HCT116 (cell line): Measurements from ENCODE around the gene COX6B2. TPM values are rescaled to one million over a fixed set of nuclear protein-coding genes. Genes with fewer than 3 reads are reported as not detected.

Experiments used
- ATAC-seq: fragments of 200-7000 bp; cut with Tn5 transposase; 2 replicates; pipeline ENCODE4 v1.9.1; 2020; ENCODE audit warnings: mild to moderate bottlenecking, moderate library complexity
- BruUV-seq: library from RNA; stranded (reverse); fragments of 400-500 nt; replicated peaks from 2 replicates; lab custom pipeline; 2021; lab: Mats Ljungman, UMichigan
- CTCF ChIA-PET: fragments of 300-600 bp; sonication (Branson Sonifier 250); formaldehyde crosslinking; loops from one replicate; lab custom pipeline; 2021; ENCODE audit warnings: antibody characterized with exemption; lab: Charles Lee
- POLR2A ChIA-PET: fragments of 300-600, 350-600 bp; sonication (Branson Sonifier 250); formaldehyde crosslinking; loops from one replicate; lab custom pipeline; 2021; ENCODE audit warnings: antibody characterized with exemption; lab: Charles Lee
- RAD21 ChIA-PET, 2 experiments: fragments of 300-600 bp; sonication (Branson Sonifier 250); formaldehyde crosslinking; loops; one replicate each; lab custom pipeline; 2023; ENCODE audit warnings: low total read pairs in 2 of 2; ENCODE audit not compliant: uncharacterized antibody in 2 of 2, unreplicated experiment in 2 of 2, low non-redundant PET in 1 of 2; lab: Charles Lee
- DNase-seq: peaks from one replicate; pipeline ENCODE4 v3.0.0-alpha.2; 2010; ENCODE audit warnings: low read depth, low spot score
- H2AFZ ChIP-seq: fragments of 200-600 bp; shearing (Covaris generic), sonication (generic); 2 replicates; pipeline ENCODE4 v1.6.1; 2017; ENCODE audit warnings: low read depth, mixed run types, mixed read lengths, antibody characterized with exemption, low read length; ENCODE audit not compliant: poor library complexity, severe bottlenecking
- H3K27ac ChIP-seq: 2 replicates; pipeline ENCODE4 v1.5.1; 2012; ENCODE audit warnings: low read depth, low read length
- H3K27me3 ChIP-seq: fragments of 200-600 bp; sonication (generic); 2 replicates; pipeline ENCODE4 v1.6.1; 2016; ENCODE audit warnings: mixed run types, low read length, mixed read lengths; ENCODE audit not compliant: insufficient read depth
- H3K36me3 ChIP-seq, 2 experiments: fragments of 200-500 bp in 1 of 2; fragments of 200-600 bp in 1 of 2; sonication (Bioruptor generic) in 1 of 2; sonication (generic) in 1 of 2; 2 replicates each; pipeline versions ENCODE4 v1.5.1 to v1.6.1; 2014 to 2016; ENCODE audit warnings: low read length in 2 of 2, inconsistent platforms in 1 of 2, mixed read lengths in 1 of 2, mixed run types in 1 of 2; ENCODE audit not compliant: insufficient read depth in 2 of 2, control insufficient read depth in 1 of 2
- H3K4me1 ChIP-seq, 2 experiments: fragments of 200-600 bp in 1 of 2; sonication (generic) in 1 of 2; 2 replicates each; pipeline versions ENCODE4 v1.5.1 to v1.6.1; 2012 to 2017; ENCODE audit warnings: low read length in 2 of 2, inconsistent platforms in 1 of 2, mild to moderate bottlenecking in 1 of 2, mixed read lengths in 1 of 2, mixed run types in 1 of 2, moderate library complexity in 1 of 2; ENCODE audit not compliant: insufficient read depth in 2 of 2, control insufficient read depth in 1 of 2
- H3K4me2 ChIP-seq: fragments of 200-600 bp; sonication (generic); 2 replicates; pipeline ENCODE4 v1.6.1; 2017; ENCODE audit warnings: mixed run types, low read length, mixed read lengths
- H3K4me3 ChIP-seq, 2 experiments: fragments of 200-600 bp in 1 of 2; sonication (generic) in 1 of 2; replicated peaks in 1 of 2; 2 replicates each; pipeline ENCODE4 v1.5.1; 2011 to 2016; ENCODE audit warnings: low read length in 2 of 2, control low read depth in 1 of 2, low read depth in 1 of 2, mild to moderate bottlenecking in 1 of 2, mixed read lengths in 1 of 2, mixed run types in 1 of 2
- H3K79me2 ChIP-seq: fragments of 200-600 bp; sonication (generic); 2 replicates; pipeline ENCODE4 v1.6.1; 2017; ENCODE audit warnings: mild to moderate bottlenecking, mixed run types, low read length, moderate library complexity, mixed read lengths; ENCODE audit not compliant: insufficient read depth
- H3K9ac ChIP-seq: fragments of 200-600 bp; sonication (generic); 2 replicates; pipeline ENCODE4 v1.6.1; 2016; ENCODE audit warnings: low read length, mixed read lengths
- H3K9me2 ChIP-seq: fragments of 200-600 bp; sonication (generic), shearing (Covaris generic); 2 replicates; pipeline ENCODE4 v1.6.1; 2017; ENCODE audit warnings: mixed run types, mild to moderate bottlenecking, moderate library complexity; ENCODE audit not compliant: insufficient read depth
- H3K9me3 ChIP-seq, 2 experiments: fragments of 200-500 bp in 1 of 2; fragments of 200-600 bp in 1 of 2; sonication (Bioruptor generic) in 1 of 2; sonication (generic) in 1 of 2; 2 replicates each; pipeline ENCODE4 v1.6.1; 2014 to 2017; ENCODE audit warnings: low read length in 2 of 2, mixed read lengths in 2 of 2, inconsistent platforms in 1 of 2, low read depth in 1 of 2, mild to moderate bottlenecking in 1 of 2, mixed run types in 1 of 2, moderate library complexity in 1 of 2; ENCODE audit not compliant: control insufficient read depth in 1 of 2, insufficient read depth in 1 of 2
- H4K20me1 ChIP-seq: fragments of 200-600 bp; sonication (generic), shearing (Covaris generic); 2 replicates; pipeline ENCODE4 v1.6.1; 2017; ENCODE audit warnings: mixed run types, mild to moderate bottlenecking, moderate library complexity; ENCODE audit not compliant: insufficient read depth
- ATF3 ChIP-seq: IDR thresholded peaks from 2 replicates; pipeline ENCODE4 v1.6.1; 2012
- CBX3 ChIP-seq: IDR thresholded peaks from 2 replicates; pipeline ENCODE4 v1.6.1; 2012; ENCODE audit warnings: low read depth
- CEBPB ChIP-seq: IDR thresholded peaks from 2 replicates; pipeline ENCODE4 v1.6.1; 2012; ENCODE audit warnings: low read depth
- EGR1 ChIP-seq: IDR thresholded peaks from 2 replicates; pipeline ENCODE4 v1.6.1; 2012; ENCODE audit warnings: low read depth
- EZH2 ChIP-seq: fragments of 200-600 bp; sonication (generic); IDR thresholded peaks from 2 replicates; pipeline ENCODE4 v1.6.1; 2017; ENCODE audit warnings: antibody characterized with exemption, mixed run types
- EZH2phosphoT487 ChIP-seq: fragments of 200-600 bp; IDR thresholded peaks from 2 replicates; pipeline ENCODE4 v1.6.1; 2018; ENCODE audit warnings: antibody characterized with exemption, borderline replicate concordance
- FOSL1 ChIP-seq: IDR thresholded peaks from 2 replicates; pipeline ENCODE4 v1.6.1; 2012; ENCODE audit warnings: low read depth
- JUND ChIP-seq: IDR thresholded peaks from 2 replicates; pipeline ENCODE4 v1.6.1; 2012
- MAX ChIP-seq: IDR thresholded peaks from 2 replicates; pipeline ENCODE4 v1.6.1; 2012
- POLR2A ChIP-seq: IDR thresholded peaks from 2 replicates; pipeline ENCODE4 v1.7.0; 2011; ENCODE audit warnings: borderline replicate concordance; ENCODE audit not compliant: insufficient read depth, insufficient read length; ENCODE audit errors: extremely low read depth
- POLR2AphosphoS5 ChIP-seq: IDR thresholded peaks from 2 replicates; pipeline ENCODE4 v1.6.1; 2011; ENCODE audit warnings: mild to moderate bottlenecking, low read depth, low read length, moderate library complexity
- RAD21 ChIP-seq: IDR thresholded peaks from 2 replicates; pipeline ENCODE4 v1.6.1; 2012; ENCODE audit warnings: low read depth, mild to moderate bottlenecking
- SIN3A ChIP-seq: IDR thresholded peaks from 2 replicates; pipeline ENCODE4 v1.6.1; 2012; ENCODE audit warnings: low read depth
- SP1 ChIP-seq: IDR thresholded peaks from 2 replicates; pipeline ENCODE4 v1.6.1; 2012; ENCODE audit warnings: low read depth
- SRF ChIP-seq: IDR thresholded peaks from 2 replicates; pipeline ENCODE4 v1.6.1; 2012; ENCODE audit warnings: low read depth
- TCF7L2 ChIP-seq: IDR thresholded peaks from 2 replicates; pipeline ENCODE4 v1.7.0; 2011; ENCODE audit warnings: borderline replicate concordance, inconsistent platforms; ENCODE audit not compliant: insufficient read depth, insufficient read length; ENCODE audit errors: extremely low read depth
- YY1 ChIP-seq: IDR thresholded peaks from 2 replicates; pipeline ENCODE4 v1.6.1; 2011; ENCODE audit warnings: low read length, low read depth, moderate library complexity, mild to moderate bottlenecking; ENCODE audit not compliant: insufficient replicate concordance; ENCODE audit errors: extremely low read depth
- ZBTB33 ChIP-seq: IDR thresholded peaks from 2 replicates; pipeline ENCODE4 v1.6.1; 2011; ENCODE audit warnings: mild to moderate bottlenecking, low read length, moderate library complexity; ENCODE audit not compliant: insufficient replicate concordance; ENCODE audit errors: extremely low read depth
- ZFX ChIP-seq: fragments of 450-650 bp; IDR thresholded peaks from 2 replicates; pipeline ENCODE4 v1.6.1; 2017
- intact Hi-C: fragments of 100-400 bp; cut with micrococcal nuclease; formaldehyde crosslinking; loops from 2 replicates; pipeline ENCODE4 v1.10.0; 2022
- total RNA-seq: library from RNA; stranded (reverse); gene quantifications from one replicate; pipeline ENCODE4 v1.2.1, GENCODE V29; 2021; ENCODE audit not compliant: unreplicated experiment

The COX6B2 gene
- total RNA-seq, 1 experiment from 2014 or later: 2.4 TPM

GRCh38 chr19:55385724-55386492 lies 31.4 kb upstream of the COX6B2 start, which contains the start of gene RPL28:
RPL28 (plus strand) TSS chr19:55385932; CDS start chr19:55386358, 426 bp downstream.
- ATAC-seq (peak; percentile 77), DNase-seq (peak; percentile 97)
- H3K79me2 ChIP-seq: peaks cover 64% of the 10 kb centered on the region
- H2AFZ ChIP-seq: no peak within 1 kb of the TSS
- no peaks in the 10 kb centered on the region for H3K9me2 ChIP-seq
- ChIA-PET POLR2A (no interaction called here), CTCF (no interaction called here), RAD21 (no interaction called here)
- TF ChIP-seq MAX (peak; percentile 77), POLR2A (peak; percentile 99), SRF (no peak), ZBTB33 (peak; percentile 26), TCF7L2 (no peak), POLR2AphosphoS5 (peak; percentile 100), FOSL1 (no peak), JUND (no peak), RAD21 (no peak), SP1 (no peak; the same call in none of the 2 replicates), EZH2 (no peak), ZFX (peak; percentile 48; the same call in 1 of the 2 replicates), EGR1 (no peak), CBX3 (peak; percentile 22; the same call in 1 of the 2 replicates), SIN3A (peak; percentile 98), EZH2phosphoT487 (no peak), CEBPB (no peak), YY1 (peak; percentile 83), ATF3 (no peak)
- H3K9me3 ChIP-seq: no peaks in the 10 kb centered on the region
- no peaks in the 10 kb centered on the region for H3K27me3 ChIP-seq
- H4K20me1 ChIP-seq: peaks cover 44% of the 10 kb centered on the region; the same call in 1 of the 2 replicates
- peak within 1 kb of the TSS; percentile 99 for H3K27ac ChIP-seq
- H3K4me2 ChIP-seq: peak within 1 kb of the TSS; percentile 99
- H3K9ac ChIP-seq: peak within 1 kb of the TSS; percentile 94
- intact Hi-C loops: loop anchor here (2.0 kb wide), 1 partner anchor 47 kb away; the partner anchor contains the start of gene KMT5C
- peak within 1 kb of the TSS; percentile 99 to 100 for H3K4me3 ChIP-seq
- H3K4me1 ChIP-seq: peaks cover 6 to 66% of the 10 kb centered on the region in 2 experiments; a peak in 3 of 4 replicates
- H3K36me3 ChIP-seq: peaks cover 18 to 43% of the 10 kb centered on the region in 2 experiments
- BruUV-seq: no TSS peak
